ENCODE results near the gene AQP1. TPM values are rescaled to one million over a fixed set of nuclear protein-coding genes. Genes with fewer than 3 reads are reported as not detected.

Gene AQP1
- total and polyA plus RNA-seq, 2 of the 8 experiments (the other 6 are each of a cell fraction or from before 2014, with no cell fraction given): 0.18 to 0.19 TPM

GRCh38 chr7:30906515-30907240 is 5.0 kb upstream of the AQP1 start:
- 87% methylated on average over 11 of the region's 11 CpGs; no CpG with 5 or more reads in 1 of the 2 experiments for WGBS, 2 experiments (ENCODE audit: extremely low coverage in 1 of 2, insufficient coverage in 1 of 2, insufficient read length in 1 of 2, insufficient replicate concordance in 2 of 2, low coverage in 1 of 2, low lambda C conversion rate in 2 of 2, missing lambda C conversion rate in 1 of 2)
- no peak for TF ChIP-seq SIX5 (IDR thresholded peaks at IDR 0.05; ENCODE audit: low read depth, low read length)
- TF ChIP-seq CBX8 (IDR thresholded peaks at IDR 0.05; ENCODE audit: borderline replicate concordance, low read depth, low read length): no peak
- no peak for TF ChIP-seq RFX5 (IDR thresholded peaks at IDR 0.05; ENCODE audit: borderline replicate concordance, low read depth, low read length)
- TF ChIP-seq TBP (IDR thresholded peaks at IDR 0.05; ENCODE audit: low read depth, low read length): no peak
- TF ChIP-seq RBBP5 (IDR thresholded peaks at IDR 0.05; ENCODE audit: borderline replicate concordance, low read depth, low read length): no peak
- no peak overlapping the region for H2BK20ac ChIP-seq (ENCODE audit: low read length)
- no peak overlapping the region for H3K23ac ChIP-seq (ENCODE audit: insufficient read length)
- H3K27ac ChIP-seq (ENCODE audit: low read depth, low read length): no peak overlapping the region
- H3K23me2 ChIP-seq (ENCODE audit: low read depth, low read length): no peaks in the 10 kb centered on the region
- no peak overlapping the region for H2BK5ac ChIP-seq (ENCODE audit: low read depth, low read length)
- no peak overlapping the region for H3K14ac ChIP-seq (ENCODE audit: insufficient read length)
- H4K8ac ChIP-seq (ENCODE audit: extremely low read depth, insufficient read depth, low read length): no peak overlapping the region; the same call in 1 of the 2 replicates
- no peak overlapping the region for H2AFZ ChIP-seq (ENCODE audit: low read length)
- H2AK5ac ChIP-seq (ENCODE audit: low read depth, low read length): no peak overlapping the region
- no peaks in the 10 kb centered on the region for H3K79me1 ChIP-seq (ENCODE audit: low read depth, low read length)
- no peaks in the 10 kb centered on the region for H3K9me3 ChIP-seq (ENCODE audit: insufficient read depth in 2 of 2, low read depth in 1 of 2, low read length in 1 of 2)
- ChIA-PET CTCF (ENCODE audit: partially characterized antibody) (interaction anchor here (0.9 to 3.8 kb wide), 12 partner anchors 9 to 112 kb away, joined by 3 to 27 read pairs (median 6); no protein-coding TSS in a partner anchor), POLR2A (ENCODE audit: partially characterized antibody) (interaction anchor here (0.7 kb wide), 1 partner anchor 32 kb away, joined by 3 read pairs; no protein-coding TSS in a partner anchor)
- H3K4me2 ChIP-seq (ENCODE audit: insufficient read depth in 1 of 2, low read depth in 2 of 2, low read length in 2 of 2): no peak overlapping the region
- H3K79me2 ChIP-seq (ENCODE audit: control insufficient read depth in 1 of 2, insufficient read depth in 2 of 2, low read length in 2 of 2): no peaks in the 10 kb centered on the region
- H3K56ac ChIP-seq (replicated peaks; ENCODE audit: insufficient read length, low read depth, low read length): no peak overlapping the region
- no peaks in the 10 kb centered on the region for H3K36me3 ChIP-seq (ENCODE audit: control insufficient read depth in 2 of 4, insufficient read depth in 4 of 4, low read length in 3 of 4)
- peaks cover 0 to 2% (median 0%) of the 10 kb centered on the region in 4 experiments; a peak in 1 of 7 replicates for H3K27me3 ChIP-seq (replicated peaks in 1 of 4; ENCODE audit: control insufficient read depth in 3 of 4, extremely low read depth in 1 of 4, insufficient read depth in 3 of 4, low read length in 3 of 4)
- no peak overlapping the region for H2BK120ac ChIP-seq (replicated peaks; ENCODE audit: low read depth, low read length)
- peaks cover 0 to 3% of the 10 kb centered on the region in 2 experiments for H4K20me1 ChIP-seq (replicated peaks in 1 of 2; ENCODE audit: control insufficient read depth in 1 of 2, insufficient read depth in 2 of 2, low read length in 2 of 2)
- H3K4me1 ChIP-seq (replicated peaks in 1 of 4; ENCODE audit: control insufficient read depth in 3 of 4, insufficient read depth in 4 of 4, low read length in 3 of 4): peaks cover 0 to 1% (median 0%) of the 10 kb centered on the region in 4 experiments; a peak in 1 of 7 replicates
- no peak overlapping the region for H3K4me3 ChIP-seq (ENCODE audit: extremely low read depth in 1 of 4, insufficient read depth in 2 of 4, low read depth in 3 of 4, low read length in 4 of 4)
- no peak overlapping the region for H3K18ac ChIP-seq (ENCODE audit: extremely low read depth, low read length)
- no peak overlapping the region; the same call in 1 of the 2 replicates for H2BK15ac ChIP-seq (ENCODE audit: low read length)
- no peak for FAIRE-seq
- no peak for DNase-seq (ENCODE audit: low read depth in 1 of 2, low spot score in 2 of 2)
- H2BK12ac ChIP-seq (ENCODE audit: low read depth, low read length): no peak overlapping the region
- H3K4ac ChIP-seq (replicated peaks; ENCODE audit: insufficient read length, low read depth, low read length): no peak overlapping the region
- H3K9ac ChIP-seq (replicated peaks in 1 of 4; ENCODE audit: extremely low read depth in 1 of 4, low read depth in 3 of 4, low read length in 3 of 4): no peak overlapping the region
- H4K5ac ChIP-seq (ENCODE audit: insufficient read length, low read depth, low read length): no peak overlapping the region
- H4K91ac ChIP-seq (replicated peaks; ENCODE audit: insufficient read length, low read length): no peak overlapping the region
